Tibial artery (tissue), 4 donors: ENCODE measurements around the gene CASP4.

ENCODE experiments used
- DNase-seq, 2 donors: peaks; one replicate each; pipeline ENCODE4 v3.0.0-alpha.2; 2019
- H3K27ac ChIP-seq, 2 donors: fragments of 200-600 bp; sonication (generic) in 1 of 2; 1 replicate in 1 of 2; 2 replicates in 1 of 2; pipeline ENCODE4 v1.5.1; 2018 to 2019; ENCODE audit warnings: mild to moderate bottlenecking in 1 of 2
- H3K27me3 ChIP-seq, 2 donors: fragments of 200-600 bp; sonication (generic) in 1 of 2; one replicate each; pipeline versions ENCODE4 v1.5.1 to v1.6.0; 2016 to 2019
- H3K36me3 ChIP-seq, 3 donors: fragments of 200-600 bp; sonication (generic) in 2 of 3; one replicate each; pipeline ENCODE4 v1.5.1; 2016 to 2019; ENCODE audit warnings: mild to moderate bottlenecking in 2 of 3
- H3K4me1 ChIP-seq, 4 donors: fragments of 200-600 bp; sonication (generic) in 2 of 4; 1 replicate in 3 of 4; 2 replicates in 1 of 4; pipeline ENCODE4 v1.5.1; 2016 to 2019
- H3K4me3 ChIP-seq, 2 donors: fragments of 200-600 bp; sonication (generic) in 1 of 2; 1 replicate in 1 of 2; 2 replicates in 1 of 2; pipeline ENCODE4 v1.5.1; 2018 to 2019; ENCODE audit warnings: mild to moderate bottlenecking in 2 of 2
- H3K9me3 ChIP-seq, 3 donors: fragments of 200-600 bp; sonication (generic) in 1 of 3; one replicate each; pipeline ENCODE4 v1.5.1; 2016 to 2019
- intact Hi-C: fragments of 100-400 bp; cut with DNase I; formaldehyde crosslinking; loops from one replicate; pipeline ENCODE4 v1.15.0; 2023; ENCODE audit warnings: low total_unique reads
- TF ChIP-seq, protein P1 (sequence below), 2 experiments: fragments of 200-600 bp in 1 of 2; fragments of 450-650 bp in 1 of 2; IDR thresholded peaks; one replicate each; pipeline ENCODE4 v1.5.1; 2017 to 2019; ENCODE audit warnings: antibody characterized with exemption in 2 of 2, mild to moderate bottlenecking in 1 of 2, moderate library complexity in 1 of 2

Gene CASP4

DNA sequence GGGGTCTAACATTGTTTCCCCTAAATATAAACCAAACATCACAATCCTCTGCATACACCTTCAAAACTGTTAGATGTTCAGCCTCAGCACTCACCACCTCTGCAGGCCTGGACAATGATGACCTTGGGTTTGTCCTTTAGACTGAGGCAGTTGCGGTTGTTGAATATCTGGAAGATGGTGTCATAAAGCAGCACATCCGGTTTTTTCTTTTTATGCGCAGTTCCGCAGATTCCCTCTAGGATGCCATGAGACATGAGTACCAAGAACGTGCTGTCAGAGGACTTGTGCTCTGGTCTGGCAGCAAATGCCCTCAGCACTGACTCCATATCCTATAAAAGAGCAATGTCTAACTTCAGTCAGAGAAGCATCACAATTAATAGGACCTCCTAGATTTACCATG is 31.8 kb upstream of the CASP4 start:
- Histone ChIP-seq H3K4me1 (no peaks in the 10 kb centered on the region), H3K4me3 (no peak overlapping the region), H3K9me3 (no peaks in the 10 kb centered on the region), H3K27me3 (no peaks in the 10 kb centered on the region), H3K36me3 (no peaks in the 10 kb centered on the region), H3K27ac (no peak overlapping the region)
- intact Hi-C loops, result no loop called here
- DNase-seq, result no peak
- TF ChIP-seq, protein P1, sequence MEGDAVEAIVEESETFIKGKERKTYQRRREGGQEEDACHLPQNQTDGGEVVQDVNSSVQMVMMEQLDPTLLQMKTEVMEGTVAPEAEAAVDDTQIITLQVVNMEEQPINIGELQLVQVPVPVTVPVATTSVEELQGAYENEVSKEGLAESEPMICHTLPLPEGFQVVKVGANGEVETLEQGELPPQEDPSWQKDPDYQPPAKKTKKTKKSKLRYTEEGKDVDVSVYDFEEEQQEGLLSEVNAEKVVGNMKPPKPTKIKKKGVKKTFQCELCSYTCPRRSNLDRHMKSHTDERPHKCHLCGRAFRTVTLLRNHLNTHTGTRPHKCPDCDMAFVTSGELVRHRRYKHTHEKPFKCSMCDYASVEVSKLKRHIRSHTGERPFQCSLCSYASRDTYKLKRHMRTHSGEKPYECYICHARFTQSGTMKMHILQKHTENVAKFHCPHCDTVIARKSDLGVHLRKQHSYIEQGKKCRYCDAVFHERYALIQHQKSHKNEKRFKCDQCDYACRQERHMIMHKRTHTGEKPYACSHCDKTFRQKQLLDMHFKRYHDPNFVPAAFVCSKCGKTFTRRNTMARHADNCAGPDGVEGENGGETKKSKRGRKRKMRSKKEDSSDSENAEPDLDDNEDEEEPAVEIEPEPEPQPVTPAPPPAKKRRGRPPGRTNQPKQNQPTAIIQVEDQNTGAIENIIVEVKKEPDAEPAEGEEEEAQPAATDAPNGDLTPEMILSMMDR (IDR thresholded peaks at IDR 0.05), result no peak

DNA sequence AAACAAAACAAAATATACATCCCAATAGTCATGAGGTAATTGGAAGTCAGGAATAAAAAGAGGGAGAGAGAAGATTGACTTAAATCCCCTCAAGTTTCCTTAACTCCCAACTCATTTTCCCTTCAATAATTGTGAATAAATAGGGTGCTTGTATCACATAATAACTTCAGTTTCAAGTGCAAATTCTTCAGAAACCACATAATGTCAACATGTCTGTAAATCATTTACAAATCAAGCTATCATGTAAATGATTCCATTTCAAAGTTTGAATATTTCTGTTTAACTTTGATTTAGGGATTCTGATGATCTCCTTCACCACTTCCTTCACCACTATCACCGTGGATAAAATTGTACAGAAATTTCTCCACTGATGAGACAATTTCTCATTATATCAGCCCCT is 31.3 kb upstream of the CASP4 start:
- Histone ChIP-seq H3K4me1 (no peaks in the 10 kb centered on the region), H3K27me3 (no peaks in the 10 kb centered on the region), H3K4me3 (no peak overlapping the region), H3K36me3 (no peaks in the 10 kb centered on the region), H3K27ac (no peak overlapping the region), H3K9me3 (no peaks in the 10 kb centered on the region)
- intact Hi-C loops, result no loop called here
- no peak for DNase-seq
- TF ChIP-seq, protein P1 (IDR thresholded peaks at IDR 0.05), result no peak

DNA sequence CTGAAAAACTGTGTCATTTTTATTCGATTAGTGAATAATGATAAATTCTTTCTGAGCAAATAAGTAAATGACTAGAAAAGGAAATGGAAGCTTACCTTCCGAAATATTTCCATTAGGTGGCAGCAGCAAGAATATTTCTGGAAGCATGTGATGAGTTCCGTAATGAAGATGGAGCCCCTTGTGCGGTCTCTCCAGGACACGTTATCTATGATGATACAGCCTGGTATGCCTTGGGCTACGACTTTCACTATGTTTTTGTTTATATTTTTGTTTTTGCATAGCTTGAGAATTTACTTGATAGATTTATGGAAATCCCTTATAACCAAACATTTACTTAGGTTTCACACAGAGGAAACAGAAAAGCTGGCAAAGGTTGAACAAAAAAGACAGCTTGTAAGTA is 28.9 kb upstream of the CASP4 start:
- TF ChIP-seq, protein P1 (IDR thresholded peaks at IDR 0.05), result no peak
- intact Hi-C loops, result no loop called here
- H3K4me1 ChIP-seq, result no peaks in the 10 kb centered on the region
- H3K27ac ChIP-seq, result no peak overlapping the region
- no peak for DNase-seq
- H3K36me3 ChIP-seq, result no peaks in the 10 kb centered on the region
- H3K4me3 ChIP-seq, result no peak overlapping the region
- H3K27me3 ChIP-seq, result no peaks in the 10 kb centered on the region
- no peaks in the 10 kb centered on the region for H3K9me3 ChIP-seq

DNA sequence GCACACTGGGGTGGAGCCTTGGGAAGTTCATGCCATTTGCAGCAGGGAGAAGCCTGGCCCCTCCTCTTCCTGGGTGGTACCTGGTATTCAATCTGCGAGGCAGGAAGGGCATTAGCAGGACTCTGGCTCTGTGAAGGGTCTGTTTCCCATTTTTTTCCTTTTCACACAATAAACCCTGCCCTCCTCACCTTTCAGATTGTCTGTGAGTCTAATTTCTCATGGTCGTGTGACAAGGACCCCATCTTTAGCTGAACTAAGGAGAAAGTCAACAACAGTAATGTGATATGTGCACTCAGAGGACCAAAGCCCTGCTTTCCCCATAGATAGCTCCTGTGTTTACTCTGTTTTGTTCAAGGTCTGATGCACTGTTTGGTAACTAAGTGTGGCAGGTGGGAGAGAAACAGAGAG is 26.6 kb upstream of the CASP4 start:
- TF ChIP-seq, protein P1 (IDR thresholded peaks at IDR 0.05), result no peak
- Histone ChIP-seq H3K27me3 (no peaks in the 10 kb centered on the region), H3K9me3 (no peaks in the 10 kb centered on the region), H3K27ac (no peak overlapping the region), H3K36me3 (no peaks in the 10 kb centered on the region), H3K4me3 (no peak overlapping the region), H3K4me1 (no peaks in the 10 kb centered on the region)
- intact Hi-C loops, result no loop called here
- DNase-seq, result no peak

DNA sequence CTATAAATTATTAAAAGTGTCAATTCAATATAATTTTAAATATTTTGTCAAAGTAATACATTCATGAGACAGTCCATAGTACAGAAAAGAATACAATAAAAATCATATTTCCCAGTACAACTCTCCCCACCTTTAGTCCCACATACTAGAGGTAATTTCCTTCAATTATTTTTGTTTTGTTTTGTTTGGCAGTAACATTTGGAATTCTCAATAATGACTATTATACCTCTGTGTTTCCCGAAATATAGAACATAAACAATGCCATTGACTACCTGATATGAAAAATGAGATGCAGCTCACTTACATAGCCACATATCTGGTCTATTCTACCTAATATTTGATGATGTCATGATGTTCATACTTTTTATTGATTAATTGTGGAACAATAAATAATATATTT is 24.4 kb upstream of the CASP4 start:
- no peak overlapping the region for H3K27ac ChIP-seq
- H3K36me3 ChIP-seq, result no peaks in the 10 kb centered on the region
- H3K4me3 ChIP-seq, result no peak overlapping the region
- intact Hi-C loops, result no loop called here
- H3K9me3 ChIP-seq, result peaks cover 0 to 10% (median 6%) of the 10 kb centered on the region in 3 donors
- no peaks in the 10 kb centered on the region for H3K27me3 ChIP-seq
- TF ChIP-seq, protein P1 (IDR thresholded peaks at IDR 0.05), result no peak
- H3K4me1 ChIP-seq, result no peaks in the 10 kb centered on the region
- DNase-seq, result no peak

DNA sequence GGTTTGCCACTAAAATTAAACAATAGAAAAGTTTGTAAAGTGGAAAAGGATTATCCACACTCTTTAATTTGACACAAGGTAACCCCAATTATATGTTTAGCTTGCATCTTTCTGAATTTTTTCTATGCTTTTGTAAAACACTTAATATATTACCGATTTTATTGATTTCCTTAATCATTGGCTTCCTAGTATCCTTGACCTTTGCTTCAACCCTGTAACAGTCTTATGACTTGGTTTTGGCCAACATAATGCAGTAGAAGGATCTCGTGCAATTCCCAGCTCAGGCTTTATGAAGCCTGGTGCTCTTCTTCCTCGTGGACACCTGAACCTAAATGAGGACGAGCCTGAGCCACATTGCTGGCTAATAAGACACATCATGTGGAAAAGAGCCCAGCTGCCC is 23.6 kb upstream of the CASP4 start:
- TF ChIP-seq, protein P1 (IDR thresholded peaks at IDR 0.05), result no peak
- no peak for DNase-seq
- Histone ChIP-seq H3K27me3 (no peaks in the 10 kb centered on the region), H3K4me3 (no peak overlapping the region), H3K36me3 (no peaks in the 10 kb centered on the region), H3K9me3 (peaks cover 0 to 10% (median 6%) of the 10 kb centered on the region in 3 donors), H3K4me1 (no peaks in the 10 kb centered on the region), H3K27ac (no peak overlapping the region)
- intact Hi-C loops, result no loop called here
